Pericardium fibroblast (primary cell): ENCODE data around the gene TOLLIP. TPM values are rescaled to one million over a fixed set of nuclear protein-coding genes. Genes with fewer than 3 reads are reported as not detected.

Source experiments
- total RNA-seq: library from RNA; depleted of rRNA; stranded (reverse); fragments of >200 nt; gene quantifications from 2 replicates; pipeline ENCODE4 v1.2.3, GENCODE V29; 2015

TOLLIP gene
- total RNA-seq: 30.8 and 32.6 TPM in 2 replicates

DNA sequence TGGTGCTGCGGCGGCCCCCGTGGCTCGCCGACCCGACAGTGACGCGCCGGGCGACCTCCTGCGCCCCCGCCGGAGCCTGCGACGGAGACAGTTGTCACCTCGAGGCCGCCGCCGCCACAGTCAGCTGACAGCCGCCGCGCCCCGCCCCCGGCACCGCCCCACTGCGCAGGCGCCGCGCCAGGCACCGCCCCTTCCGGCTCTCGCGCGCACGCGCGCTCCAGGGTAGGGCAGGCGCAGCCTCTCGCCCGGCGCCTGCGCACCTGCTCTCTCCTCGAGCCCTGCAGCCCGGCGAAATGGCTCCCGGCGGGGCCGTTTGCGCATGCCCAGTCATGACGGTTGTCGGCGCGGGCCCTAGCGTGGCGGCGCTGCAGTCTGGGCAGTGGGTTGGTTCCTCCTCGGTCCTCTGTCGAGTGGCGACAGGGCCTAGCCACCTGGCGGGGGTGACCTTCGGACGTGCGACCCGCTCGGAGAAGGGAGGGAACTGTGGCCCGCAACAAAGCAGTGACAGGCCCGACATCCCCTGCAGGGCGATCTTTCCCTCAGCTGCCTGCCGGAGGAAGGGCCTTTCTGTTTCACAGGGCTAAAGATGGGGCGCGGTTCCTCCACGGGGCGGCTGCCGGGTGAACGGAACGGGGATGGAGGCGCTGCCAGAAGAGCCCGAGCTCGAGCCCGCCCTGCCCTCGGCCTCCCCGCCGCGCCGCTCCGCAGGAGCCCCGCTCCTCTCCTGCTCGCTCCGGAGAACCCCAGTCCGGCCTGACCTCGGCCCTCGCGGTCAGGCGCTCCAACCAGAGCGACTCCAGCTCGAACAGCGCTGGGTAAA is at the start of gene TOLLIP:
TOLLIP (minus strand) TSS at position 135 of the 820 bp plus-strand sequence; CDS start at position 1, 134 bp downstream.

Other genes with a start within 250 kb of the TOLLIP start
- gene MUC2, start 234.8 kb downstream of the TOLLIP start, total RNA-seq: not detected in 2 replicates
- gene MUC5AC, start 151.7 kb downstream of the TOLLIP start, total RNA-seq: not detected in 2 replicates
- not detected in 2 replicates for gene MUC5B, start 86.6 kb downstream of the TOLLIP start, total RNA-seq
- gene BRSK2, start 80.3 kb upstream of the TOLLIP start, total RNA-seq: 0.09 and 1.6 TPM in 2 replicates
- 13.2 and 22.9 TPM in 2 replicates for gene MOB2, start 177.1 kb upstream of the TOLLIP start, total RNA-seq